Bronchial epithelial cell (primary cell): ENCODE measurements around the gene KCTD5. TPM values are rescaled to one million over a fixed set of nuclear protein-coding genes. Genes with fewer than 3 reads are reported as not detected.
"Not testable (repeated sequence)": the region's sequence is repeated elsewhere in the genome, so short reads cannot be mapped to it uniquely, and the experiment has no call there.

Experiments used
- DNase-seq: peaks from one replicate; pipeline ENCODE4 v3.0.0-alpha.2; 2010; ENCODE audit warnings: low read depth
- FAIRE-seq: peaks from 2 replicates; lab custom pipeline; 2011; peaks lifted over from hg19 to GRCh38; lab: Jason Lieb, UNC
- H3K27me3 ChIP-seq: 2 replicates; pipeline ENCODE4 v1.5.1; 2011; ENCODE audit warnings: low read length; ENCODE audit not compliant: control insufficient read depth, insufficient read depth
- H3K36me3 ChIP-seq: 2 replicates; pipeline ENCODE4 v1.5.1; 2011; ENCODE audit warnings: low read length; ENCODE audit not compliant: control insufficient read depth, insufficient read depth
- H3K4me3 ChIP-seq: 2 replicates; pipeline ENCODE4 v1.5.1; 2011; ENCODE audit warnings: mild to moderate bottlenecking, low read depth, low read length, control low read depth
- total RNA-seq: library from RNA; depleted of rRNA; stranded (reverse); fragments of >200 nt; gene quantifications from 2 replicates; pipeline ENCODE4 v1.2.1, GENCODE V29; 2014
- TF ChIP-seq, protein P1 (sequence below): IDR thresholded peaks from 2 replicates; pipeline ENCODE4 v1.5.1; 2011; ENCODE audit warnings: mild to moderate bottlenecking, moderate library complexity, low read length, control low read depth, inconsistent platforms; ENCODE audit not compliant: insufficient read depth, severe bottlenecking

KCTD5 gene
- total RNA-seq, 1 donor from 2014 or later: 28.4 TPM

DNA sequence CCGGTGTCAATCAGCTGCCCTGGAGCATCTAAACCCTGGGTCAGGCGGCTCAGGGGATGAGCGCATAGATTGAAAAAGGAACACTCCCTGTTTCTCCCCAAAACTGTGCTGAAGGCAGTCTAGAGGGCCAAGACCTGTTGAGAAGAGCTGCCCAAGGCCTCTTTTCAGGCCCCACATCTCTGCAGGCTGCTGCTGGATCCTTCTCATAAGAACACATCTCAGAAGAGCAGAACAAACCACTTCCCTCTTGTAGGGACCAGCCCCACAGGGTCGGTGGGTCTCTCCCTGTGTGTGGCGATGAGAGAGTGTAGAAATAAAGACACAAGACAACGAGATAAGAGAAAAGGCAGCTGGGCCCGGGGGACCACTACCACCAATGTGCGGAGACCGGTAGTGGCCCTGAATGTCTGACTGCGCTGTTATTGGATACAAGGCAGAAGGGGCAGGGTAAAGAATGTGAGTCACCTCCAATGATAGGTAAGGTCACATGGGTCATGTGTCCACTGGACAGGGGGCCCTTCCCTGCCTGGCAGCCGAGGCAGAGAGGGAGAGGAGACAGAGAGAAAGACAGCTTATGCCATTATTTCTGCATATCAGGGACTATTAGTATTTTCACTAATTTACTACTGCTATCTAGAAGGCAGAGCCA is 22.2 kb upstream of the KCTD5 start:
- not testable (repeated sequence) for DNase-seq, H3K27me3 ChIP-seq, H3K4me3 ChIP-seq, H3K36me3 ChIP-seq, FAIRE-seq

DNA sequence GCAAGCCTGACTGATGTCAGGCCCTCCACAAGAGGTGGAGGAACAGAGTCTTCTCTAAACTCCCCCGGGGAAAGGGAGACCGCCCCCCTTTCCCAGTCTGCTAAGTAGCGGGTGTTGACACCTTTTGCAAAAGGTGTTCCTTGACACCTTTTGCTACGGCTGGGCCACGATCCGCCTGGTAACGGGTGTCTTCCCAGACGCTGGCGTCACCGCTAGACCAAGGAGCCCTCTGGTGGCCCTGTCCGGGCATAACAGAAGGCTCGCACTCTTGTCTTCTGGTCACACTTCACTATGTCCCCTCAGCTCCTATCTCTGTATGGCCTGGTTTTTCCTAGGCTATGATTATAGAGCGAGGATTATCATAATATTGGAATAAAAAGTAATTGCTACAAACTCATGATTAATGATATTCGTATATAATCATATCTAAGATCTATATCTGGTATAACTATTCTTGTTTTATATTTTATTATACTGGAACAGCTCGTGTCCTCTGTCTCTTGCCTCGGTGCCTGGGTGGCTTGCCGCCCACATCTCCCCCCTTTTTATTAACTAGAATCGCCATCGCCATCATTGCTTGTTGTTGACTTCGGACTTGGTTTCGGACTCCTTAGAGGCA is 21.5 kb upstream of the KCTD5 start:
- H3K36me3 ChIP-seq, H3K4me3 ChIP-seq, DNase-seq, H3K27me3 ChIP-seq, FAIRE-seq: not testable (repeated sequence)
- TF ChIP-seq, protein P1, sequence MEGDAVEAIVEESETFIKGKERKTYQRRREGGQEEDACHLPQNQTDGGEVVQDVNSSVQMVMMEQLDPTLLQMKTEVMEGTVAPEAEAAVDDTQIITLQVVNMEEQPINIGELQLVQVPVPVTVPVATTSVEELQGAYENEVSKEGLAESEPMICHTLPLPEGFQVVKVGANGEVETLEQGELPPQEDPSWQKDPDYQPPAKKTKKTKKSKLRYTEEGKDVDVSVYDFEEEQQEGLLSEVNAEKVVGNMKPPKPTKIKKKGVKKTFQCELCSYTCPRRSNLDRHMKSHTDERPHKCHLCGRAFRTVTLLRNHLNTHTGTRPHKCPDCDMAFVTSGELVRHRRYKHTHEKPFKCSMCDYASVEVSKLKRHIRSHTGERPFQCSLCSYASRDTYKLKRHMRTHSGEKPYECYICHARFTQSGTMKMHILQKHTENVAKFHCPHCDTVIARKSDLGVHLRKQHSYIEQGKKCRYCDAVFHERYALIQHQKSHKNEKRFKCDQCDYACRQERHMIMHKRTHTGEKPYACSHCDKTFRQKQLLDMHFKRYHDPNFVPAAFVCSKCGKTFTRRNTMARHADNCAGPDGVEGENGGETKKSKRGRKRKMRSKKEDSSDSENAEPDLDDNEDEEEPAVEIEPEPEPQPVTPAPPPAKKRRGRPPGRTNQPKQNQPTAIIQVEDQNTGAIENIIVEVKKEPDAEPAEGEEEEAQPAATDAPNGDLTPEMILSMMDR: peak; percentile 61

DNA sequence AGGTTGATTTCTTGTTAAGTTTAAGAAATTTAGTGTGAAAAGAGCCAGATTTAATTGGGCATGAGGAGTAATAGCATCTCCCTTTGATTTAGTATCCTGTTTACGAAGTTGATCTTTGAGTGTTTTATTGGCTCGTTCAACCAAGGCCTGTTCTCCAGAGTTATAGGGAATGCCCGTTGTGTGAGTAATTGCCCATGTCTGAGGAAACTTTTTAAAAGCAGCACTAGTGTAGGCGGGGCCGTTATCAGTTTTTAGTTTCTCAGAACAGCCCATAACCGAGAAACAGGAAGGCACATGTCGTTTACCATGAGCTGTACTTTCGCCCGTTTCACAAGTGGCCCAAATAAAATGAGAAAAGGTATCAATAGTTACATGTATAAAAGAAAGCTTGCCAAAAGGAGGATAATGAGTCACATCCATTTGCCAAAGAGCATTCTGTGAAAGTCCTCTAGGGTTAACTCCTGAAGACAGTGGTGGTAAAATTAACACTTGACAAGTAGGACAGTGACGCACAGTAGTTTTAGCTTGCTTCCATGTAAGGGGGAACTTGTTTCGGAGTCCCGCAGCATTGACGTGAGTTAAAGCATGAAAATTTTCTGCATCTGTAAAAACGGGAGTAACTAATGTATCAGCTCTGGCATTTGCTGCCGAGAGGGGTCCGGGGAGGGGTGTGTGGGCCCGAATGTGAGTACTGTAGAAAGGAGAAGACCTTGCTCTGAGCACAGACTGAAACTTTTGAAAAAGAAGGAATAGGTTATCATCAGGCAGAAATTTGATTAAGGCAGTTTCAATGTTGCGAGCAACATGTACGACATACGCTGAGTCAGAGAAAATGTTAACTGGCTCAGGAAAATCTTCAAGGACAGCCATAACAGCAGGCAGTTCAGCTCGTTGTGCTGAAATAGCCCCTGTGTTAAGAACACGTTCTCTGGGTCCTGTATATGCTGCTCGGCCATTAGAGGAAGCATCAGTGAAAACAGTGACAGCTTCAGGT is 18.5 kb upstream of the KCTD5 start:
- peak; percentile 91 for DNase-seq
- FAIRE-seq: peak; percentile 18
- peak overlapping the region; percentile 4 for H3K4me3 ChIP-seq

DNA sequence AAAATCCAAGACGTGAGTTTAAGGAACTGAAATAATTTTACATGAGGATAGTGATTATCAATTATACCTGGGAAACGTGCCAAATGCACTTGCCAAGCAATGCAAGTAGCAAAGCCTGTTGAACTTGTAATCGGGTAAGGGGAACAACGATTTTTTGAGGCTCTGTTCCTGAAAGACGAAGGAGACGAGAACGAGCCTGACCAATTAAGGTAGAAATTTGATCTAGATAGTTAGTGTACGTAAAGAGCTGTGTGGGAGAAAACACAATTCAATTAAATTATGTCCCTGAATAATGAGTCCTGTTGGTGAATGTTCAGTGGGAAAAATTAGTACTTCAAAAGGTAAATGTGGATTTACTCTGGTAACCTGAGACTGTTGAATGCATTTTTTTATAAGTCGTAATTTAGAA is 17.7 kb upstream of the KCTD5 start:
- no peak overlapping the region for H3K4me3 ChIP-seq
- H3K36me3 ChIP-seq: no peaks in the 10 kb centered on the region
- peak; percentile 59 for DNase-seq
- no peaks in the 10 kb centered on the region for H3K27me3 ChIP-seq
- TF ChIP-seq, protein P1: no peak
- no peak for FAIRE-seq

More for the DNA sequence above, 18.5 kb upstream of the KCTD5 start:
- Histone ChIP-seq H3K36me3 (no peaks in the 10 kb centered on the region), H3K27me3 (no peaks in the 10 kb centered on the region)
- TF ChIP-seq, protein P1: no peak

DNA sequence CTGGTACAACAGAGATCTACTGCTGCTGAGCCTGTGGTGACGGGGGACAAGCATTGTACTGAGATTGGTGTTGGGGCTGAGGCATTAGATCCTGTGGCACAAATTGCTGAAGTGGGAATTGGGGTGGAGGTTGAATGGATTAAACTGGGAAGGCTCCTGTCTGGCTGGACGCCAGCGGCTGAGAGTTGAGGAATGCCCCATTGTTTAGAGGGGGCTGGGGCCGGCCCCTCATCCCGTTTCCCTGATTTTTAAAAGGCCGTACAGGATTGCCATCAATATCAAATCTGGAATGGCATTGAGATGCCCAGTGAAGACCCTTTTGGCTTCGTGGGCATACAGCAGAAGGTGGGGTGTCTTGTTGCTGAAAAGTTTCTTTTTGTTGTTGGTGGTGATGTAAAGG is 15.7 kb upstream of the KCTD5 start:
- H3K27me3 ChIP-seq, H3K36me3 ChIP-seq, DNase-seq, H3K4me3 ChIP-seq, FAIRE-seq: not testable (repeated sequence)

DNA sequence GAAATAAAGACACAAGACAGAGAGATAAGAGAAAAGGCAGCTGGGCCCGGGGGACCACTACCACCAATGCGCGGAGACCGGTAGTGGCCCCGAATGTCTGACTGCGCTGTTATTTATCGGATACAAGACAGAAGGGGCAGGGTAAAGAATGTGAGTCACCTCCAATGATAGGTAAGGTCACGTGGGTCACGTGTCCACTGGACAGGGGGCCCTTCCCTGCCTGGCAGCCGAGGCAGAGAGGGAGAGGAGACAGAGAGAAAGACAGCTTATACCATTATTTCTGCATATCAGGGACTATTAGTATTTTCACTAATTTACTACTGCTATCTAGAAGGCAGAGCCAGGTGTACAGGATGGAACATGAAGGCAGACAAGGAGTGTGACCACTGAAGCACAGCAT is 12.7 kb upstream of the KCTD5 start:
- not testable (repeated sequence) for DNase-seq, FAIRE-seq, H3K4me3 ChIP-seq, H3K36me3 ChIP-seq, H3K27me3 ChIP-seq

DNA sequence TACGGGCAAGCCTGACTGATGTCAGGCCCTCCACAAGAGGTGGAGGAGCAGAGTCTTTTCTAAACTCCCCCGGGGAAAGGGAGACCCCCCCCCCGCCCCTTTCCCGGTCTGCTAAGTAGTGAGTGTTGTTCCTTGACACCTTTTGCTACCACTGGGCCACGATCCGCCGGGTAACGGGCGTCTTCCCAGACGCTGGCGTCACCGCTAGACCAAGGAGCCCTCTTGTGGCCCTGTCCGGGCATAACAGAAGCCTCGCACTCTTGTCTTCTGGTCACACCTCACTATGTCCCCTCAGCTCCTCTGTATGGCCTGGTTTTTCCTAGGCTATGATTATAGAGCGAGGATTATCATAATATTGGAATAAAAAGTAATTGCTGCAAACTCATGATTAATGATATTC is 12.3 kb upstream of the KCTD5 start:
- H3K4me3 ChIP-seq, H3K27me3 ChIP-seq, H3K36me3 ChIP-seq, FAIRE-seq: not testable (repeated sequence)
- peak; percentile 18 for DNase-seq
- TF ChIP-seq, protein P1: peak; percentile 75
